CD4-positive, CD25-positive, alpha-beta regulatory T cell (primary cell): ENCODE data around the gene PSIP1. TPM values are rescaled to one million over a fixed set of nuclear protein-coding genes. Genes with fewer than 3 reads are reported as not detected.

Experiments used
- ATAC-seq, 2 donors: fragments of 150-1000 bp; cut with Tn5 transposase; one replicate each; pipeline ENCODE4 v1.10.0; 2021; ENCODE audit warnings: low read depth in 2 of 2, moderate number of reproducible peaks in 2 of 2, moderate library complexity in 1 of 2
- DNase-seq, 3 donors: peaks; one replicate each; pipeline versions ENCODE4 v3.0.0 to v3.0.0-alpha.2; 2012 to 2022; ENCODE audit warnings: mixed read lengths in 1 of 3
- H3K27ac ChIP-seq: one replicate; pipeline ENCODE4 v1.7.0; 2013; ENCODE audit warnings: mild to moderate bottlenecking, low read length; ENCODE audit not compliant: insufficient read depth, poor library complexity, severe bottlenecking
- H3K27me3 ChIP-seq: one replicate; pipeline ENCODE4 v1.7.0; 2013; ENCODE audit warnings: low read length; ENCODE audit not compliant: control insufficient read depth, insufficient read depth
- H3K36me3 ChIP-seq: one replicate; pipeline ENCODE4 v1.7.0; 2013; ENCODE audit warnings: mild to moderate bottlenecking, low read length, moderate library complexity; ENCODE audit not compliant: control insufficient read depth, insufficient read depth
- H3K4me1 ChIP-seq: 2 replicates; pipeline ENCODE4 v1.7.0; 2013; ENCODE audit warnings: mild to moderate bottlenecking, low read length; ENCODE audit not compliant: insufficient read depth, control insufficient read depth, poor library complexity, severe bottlenecking
- H3K4me3 ChIP-seq: one replicate; pipeline ENCODE4 v1.7.0; 2013; ENCODE audit warnings: low read depth, mild to moderate bottlenecking, low read length, moderate library complexity
- H3K9me3 ChIP-seq, 2 experiments: 1 replicate in 1 of 2; 2 replicates in 1 of 2; pipeline ENCODE4 v1.7.0; 2013; ENCODE audit warnings: low read length in 2 of 2, mild to moderate bottlenecking in 1 of 2, moderate library complexity in 1 of 2; ENCODE audit not compliant: control insufficient read depth in 2 of 2
- H3K27ac Mint-ChIP-seq, 3 donors: one replicate each; pipeline ENCODE4 v1.8.0; 2020 to 2022; ENCODE audit warnings: mild to moderate bottlenecking in 3 of 3, mixed read lengths in 3 of 3, moderate library complexity in 2 of 3
- H3K27me3 Mint-ChIP-seq: one replicate; pipeline ENCODE4 v1.8.0; 2022; ENCODE audit warnings: mild to moderate bottlenecking, mixed read lengths
- H3K36me3 Mint-ChIP-seq: one replicate; pipeline ENCODE4 v1.8.0; 2020; ENCODE audit warnings: mixed read lengths
- H3K4me1 Mint-ChIP-seq, 4 donors: one replicate each; pipeline ENCODE4 v1.8.0; 2020 to 2022; ENCODE audit warnings: mixed read lengths in 4 of 4, mild to moderate bottlenecking in 1 of 4
- H3K4me3 Mint-ChIP-seq, 4 donors: one replicate each; pipeline ENCODE4 v1.8.0; 2020 to 2022; ENCODE audit warnings: mild to moderate bottlenecking in 4 of 4, mixed read lengths in 4 of 4, moderate library complexity in 3 of 4
- H3K9me3 Mint-ChIP-seq, 7 donors: one replicate each; pipeline ENCODE4 v1.8.0; 2020 to 2022; ENCODE audit warnings: mixed read lengths in 7 of 7, mild to moderate bottlenecking in 3 of 7, moderate library complexity in 2 of 7
- polyA plus RNA-seq, 4 donors: library from polyadenylated mRNA; unstranded; fragments of 300-500 nt; fragmentation: Illumina TruSeq; gene quantifications; one replicate each; pipeline ENCODE4 v1.2.3, GENCODE V29; 2021
- total RNA-seq: library from RNA; stranded (reverse); gene quantifications from one replicate; pipeline ENCODE4 v1.2.3, GENCODE V29; 2022

The PSIP1 gene
- 131 TPM for total RNA-seq
- polyA plus RNA-seq, result 100 to 1,000 TPM in 3 of 4 donors, 10 to 100 TPM in 1; 86.0 to 136 (median 113) TPM

DNA sequence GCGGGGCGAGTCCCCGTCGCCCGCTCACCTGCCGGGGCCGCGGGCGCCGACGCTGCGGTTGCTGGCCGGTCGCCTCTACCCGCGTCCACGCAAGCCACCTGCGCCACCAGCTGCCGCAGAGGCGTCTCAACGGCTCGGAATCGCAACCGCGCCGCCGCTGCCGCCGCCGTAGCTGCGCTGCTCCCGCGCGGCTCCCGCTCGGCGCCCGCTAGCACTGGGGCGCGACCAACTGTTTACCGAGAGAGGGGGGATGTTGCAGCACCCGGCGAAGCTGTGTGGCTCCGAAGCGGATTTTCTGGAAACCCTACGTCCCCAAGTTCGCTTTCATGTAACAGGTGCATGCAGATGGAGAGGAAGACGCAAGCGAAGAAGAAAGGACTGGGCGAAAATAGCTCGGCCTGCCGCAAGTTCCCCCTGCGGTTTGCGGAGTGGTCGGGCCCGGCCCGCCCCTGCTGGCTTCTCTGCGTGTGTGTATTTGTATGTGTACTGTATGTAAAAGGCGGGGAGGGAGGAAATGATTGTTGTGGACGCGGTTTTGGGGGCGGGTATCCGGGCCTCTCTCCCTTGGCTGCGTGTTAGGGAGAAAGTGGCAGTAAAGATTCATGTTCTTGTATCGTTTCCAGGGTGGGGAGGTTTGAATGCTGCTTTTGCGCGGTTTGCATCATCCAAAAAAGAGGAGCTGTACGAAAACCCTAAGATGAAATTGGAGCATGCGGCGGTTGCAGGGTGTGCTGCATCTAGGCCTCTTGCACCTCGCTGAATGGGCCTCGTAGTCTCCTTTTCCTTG, at the start of gene PSIP1:
PSIP1 (minus strand) TSS at position 182 of the 787 bp plus-strand sequence. CDS start 782 bp downstream, outside the sequence.
- Mint-ChIP-seq H3K9me3 (peaks cover 0 to 1% (median 0%) of the 10 kb centered on the region in 7 donors), H3K36me3 (peaks cover 18% of the 10 kb centered on the region), H3K27me3 (no peaks in the 10 kb centered on the region), H3K4me3 (peak within 1 kb of the TSS; percentile 94 to 99 (median 97)), H3K27ac (peak within 1 kb of the TSS; percentile 100), H3K4me1 (peaks cover 18 to 62% (median 42%) of the 10 kb centered on the region in 4 donors)
- Histone ChIP-seq H3K9me3 (no peaks in the 10 kb centered on the region), H3K4me1 (peaks cover 50% of the 10 kb centered on the region), H3K36me3 (peaks cover 27% of the 10 kb centered on the region), H3K4me3 (peak within 1 kb of the TSS; percentile 95), H3K27ac (peak within 1 kb of the TSS; percentile 88), H3K27me3 (no peaks in the 10 kb centered on the region)
- ATAC-seq (peak; percentile 86 to 89), DNase-seq (peak; percentile 83 to 94 (median 94))

DNA sequence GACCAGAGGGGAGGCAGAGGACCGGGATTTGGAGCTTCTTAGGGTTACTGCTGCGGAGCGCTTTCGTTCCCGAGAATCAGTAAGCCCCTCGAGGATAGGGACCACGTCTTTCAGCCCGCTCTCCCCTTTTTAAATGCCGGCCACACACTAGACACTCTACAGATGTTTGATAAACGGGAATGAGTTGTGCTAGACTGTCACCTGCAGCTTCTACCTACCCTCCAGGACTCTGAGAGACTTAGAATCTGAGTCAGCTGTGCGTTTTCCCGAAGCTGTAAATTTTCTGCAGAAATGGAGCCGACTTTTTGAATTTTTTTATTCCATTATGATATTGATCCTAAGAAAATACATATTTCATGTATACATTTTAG, 42.7 kb upstream of the PSIP1 start:
- Histone ChIP-seq H3K36me3 (no peaks in the 10 kb centered on the region), H3K27me3 (no peaks in the 10 kb centered on the region), H3K4me3 (peak overlapping the region; percentile 87), H3K9me3 (no peaks in the 10 kb centered on the region), H3K4me1 (peaks cover 19% of the 10 kb centered on the region), H3K27ac (no peak overlapping the region)
- DNase-seq (peak in 1 of 3 donors; percentile 14), ATAC-seq (peak; percentile 6 to 10)
- no peaks in the 10 kb centered on the region for H3K36me3 Mint-ChIP-seq
- peak overlapping the region in 2 of 3 donors; percentile 90 to 91 for H3K27ac Mint-ChIP-seq
- peaks cover 12% of the 10 kb centered on the region for H3K27me3 Mint-ChIP-seq
- peaks cover 0 to 21% (median 7%) of the 10 kb centered on the region in 4 donors for H3K4me1 Mint-ChIP-seq
- H3K9me3 Mint-ChIP-seq, result no peaks in the 10 kb centered on the region
- H3K4me3 Mint-ChIP-seq, result peak overlapping the region; percentile 87 to 95 (median 93)

- no peaks in the 10 kb centered on the region for H3K36me3 Mint-ChIP-seq
- no peaks in the 10 kb centered on the region for H3K27me3 ChIP-seq
- ATAC-seq, result peak; percentile 86 to 88
- no peaks in the 10 kb centered on the region for H3K9me3 Mint-ChIP-seq
- H3K4me3 ChIP-seq, result peak within 1 kb of the TSS; percentile 87
- H3K9me3 ChIP-seq, result no peaks in the 10 kb centered on the region
- peaks cover 12% of the 10 kb centered on the region for H3K27me3 Mint-ChIP-seq
- H3K27ac ChIP-seq, result peak within 1 kb of the TSS; percentile 6
- peaks cover 19% of the 10 kb centered on the region for H3K4me1 ChIP-seq
- peak; percentile 79 to 89 (median 84) for DNase-seq
- peaks cover 0 to 21% (median 7%) of the 10 kb centered on the region in 4 donors for H3K4me1 Mint-ChIP-seq
- peak within 1 kb of the TSS; percentile 66 to 91 (median 90) for H3K27ac Mint-ChIP-seq
- H3K4me3 Mint-ChIP-seq, result peak within 1 kb of the TSS; percentile 87 to 95 (median 93)
- H3K36me3 ChIP-seq, result no peaks in the 10 kb centered on the region
Observed at GRCh38 chr9:15552636-15553527, 42.1 kb upstream of the PSIP1 start, which contains the start of gene CCDC171. Gene CCDC171, plus strand, starts transcription at chr9:15553043. Its CDS starts 11,046 bp downstream, at chr9:15564089.

- peaks cover 0 to 2% (median 0%) of the 10 kb centered on the region in 7 donors for H3K9me3 Mint-ChIP-seq
- no peak for DNase-seq
- peaks cover 11% of the 10 kb centered on the region for H3K27me3 Mint-ChIP-seq
- H3K4me3 Mint-ChIP-seq, result peak overlapping the region in 1 of 4 donors; percentile 24
- no peaks in the 10 kb centered on the region for H3K36me3 ChIP-seq
- H3K4me3 ChIP-seq, result no peak overlapping the region
- H3K4me1 Mint-ChIP-seq, result peaks cover 0 to 21% (median 7%) of the 10 kb centered on the region in 4 donors
- H3K27me3 ChIP-seq, result no peaks in the 10 kb centered on the region
- H3K27ac ChIP-seq, result no peak overlapping the region
- H3K9me3 ChIP-seq, result no peaks in the 10 kb centered on the region
- no peak for ATAC-seq
- H3K4me1 ChIP-seq, result peaks cover 19% of the 10 kb centered on the region
- no peak overlapping the region for H3K27ac Mint-ChIP-seq
- no peaks in the 10 kb centered on the region for H3K36me3 Mint-ChIP-seq
Observed at GRCh38 chr9:15549611-15550010, 38.8 kb upstream of the PSIP1 start.

DNA sequence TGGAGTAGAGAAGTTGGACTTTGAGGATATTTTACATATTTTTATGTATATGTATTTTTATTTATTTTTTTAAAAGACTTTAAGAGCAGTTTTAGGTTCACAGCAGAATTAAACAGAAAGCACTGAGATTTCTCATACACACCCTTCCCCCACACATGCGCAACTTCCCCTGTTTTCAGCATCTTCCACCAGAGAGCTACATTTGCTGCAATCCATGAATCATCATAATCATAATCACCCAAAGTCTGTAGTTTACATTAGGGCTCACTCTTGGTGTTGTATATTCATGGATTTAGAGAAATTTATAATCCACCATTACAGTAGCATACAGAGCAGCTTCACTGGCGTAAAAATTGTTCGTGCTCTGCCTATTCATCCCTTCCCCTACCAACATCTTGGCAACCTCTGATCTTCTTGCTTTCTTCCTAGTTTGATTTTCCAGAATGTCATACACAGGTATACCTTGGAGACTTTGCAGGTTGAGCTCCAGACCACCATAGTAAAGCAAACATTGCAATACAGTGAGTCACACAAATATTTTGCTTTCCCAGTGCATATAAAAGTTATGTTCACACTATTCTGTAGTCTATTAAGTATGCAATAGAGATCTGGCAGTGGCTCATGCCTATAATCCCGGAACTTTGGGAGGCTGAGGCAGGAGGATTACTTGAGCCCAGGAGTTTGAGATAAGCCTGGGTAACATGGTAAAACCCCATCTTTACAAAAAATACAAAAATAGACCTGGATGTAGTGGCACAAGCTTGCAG, 32.5 kb upstream of the PSIP1 start:
- Mint-ChIP-seq H3K36me3 (no peaks in the 10 kb centered on the region), H3K4me1 (no peaks in the 10 kb centered on the region), H3K9me3 (peaks cover 0 to 4% (median 0%) of the 10 kb centered on the region in 7 donors), H3K27ac (no peak overlapping the region), H3K27me3 (peaks cover 17% of the 10 kb centered on the region), H3K4me3 (no peak overlapping the region)
- Histone ChIP-seq H3K4me3 (no peak overlapping the region), H3K27me3 (peaks cover 2% of the 10 kb centered on the region), H3K9me3 (no peaks in the 10 kb centered on the region), H3K27ac (no peak overlapping the region), H3K4me1 (no peaks in the 10 kb centered on the region), H3K36me3 (no peaks in the 10 kb centered on the region)
- ATAC-seq, result no peak
- no peak for DNase-seq

DNA sequence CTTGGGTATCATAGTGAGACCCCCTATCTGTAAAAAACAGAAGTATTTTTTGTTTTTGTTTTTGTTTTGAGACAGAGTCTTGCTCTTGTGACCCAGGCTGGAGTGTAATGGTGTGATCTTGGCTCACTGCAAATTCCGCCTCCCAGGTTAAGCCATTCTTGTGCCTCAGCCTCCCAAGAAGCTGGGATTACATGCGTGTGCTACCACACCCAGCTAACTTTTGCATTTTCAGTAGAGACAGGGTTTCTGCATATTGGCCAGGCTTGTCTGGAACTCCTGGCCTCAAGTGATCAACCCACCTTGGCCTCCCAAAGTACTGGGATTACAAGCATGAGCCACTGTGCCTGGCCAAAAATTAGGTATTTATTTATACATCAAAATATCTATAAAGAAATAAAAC, 31.9 kb upstream of the PSIP1 start:
- Mint-ChIP-seq H3K36me3 (no peaks in the 10 kb centered on the region), H3K4me3 (no peak overlapping the region), H3K27me3 (peaks cover 18% of the 10 kb centered on the region), H3K4me1 (no peaks in the 10 kb centered on the region), H3K9me3 (peaks cover 0 to 4% (median 0%) of the 10 kb centered on the region in 7 donors), H3K27ac (no peak overlapping the region)
- DNase-seq (no peak), ATAC-seq (no peak)
- H3K4me3 ChIP-seq, result no peak overlapping the region
- peaks cover 2% of the 10 kb centered on the region for H3K27me3 ChIP-seq
- H3K36me3 ChIP-seq, result no peaks in the 10 kb centered on the region
- H3K9me3 ChIP-seq, result no peaks in the 10 kb centered on the region
- no peaks in the 10 kb centered on the region for H3K4me1 ChIP-seq
- no peak overlapping the region for H3K27ac ChIP-seq

- Mint-ChIP-seq H3K27ac (no peak overlapping the region), H3K36me3 (no peaks in the 10 kb centered on the region), H3K27me3 (peaks cover 22% of the 10 kb centered on the region), H3K4me1 (no peaks in the 10 kb centered on the region), H3K4me3 (no peak overlapping the region), H3K9me3 (peaks cover 0 to 4% (median 0%) of the 10 kb centered on the region in 7 donors)
- ATAC-seq (no peak), DNase-seq (no peak)
- H3K36me3 ChIP-seq, result no peaks in the 10 kb centered on the region
- no peak overlapping the region for H3K27ac ChIP-seq
- H3K4me1 ChIP-seq, result no peaks in the 10 kb centered on the region
- H3K4me3 ChIP-seq, result no peak overlapping the region
- H3K9me3 ChIP-seq, result no peaks in the 10 kb centered on the region
- peaks cover 2% of the 10 kb centered on the region for H3K27me3 ChIP-seq
Observed at GRCh38 chr9:15541872-15542271, 31.1 kb upstream of the PSIP1 start.
